Erythroblast (primary cell): ENCODE data around the gene PHF21A.

Experiments
- GATA1 ChIP-seq: IDR thresholded peaks from 2 replicates; pipeline ENCODE4 v1.6.1; 2011; ENCODE audit warnings: low read depth, mild to moderate bottlenecking, control low read depth, low read length, moderate library complexity
- POLR2A ChIP-seq: IDR thresholded peaks from 2 replicates; pipeline ENCODE4 v1.6.1; 2011; ENCODE audit warnings: mild to moderate bottlenecking, low read length

GRCh38 chr11:46108751-46109150 is 12.5 kb downstream of the PHF21A start:
- TF ChIP-seq POLR2A (no peak), GATA1 (no peak)
